ENCODE results near the gene UBA5. TPM values are rescaled to one million over a fixed set of nuclear protein-coding genes. Genes with fewer than 3 reads are reported as not detected.

UBA5 gene
- total RNA-seq, 2 experiments from 2014 or later = 40.8 to 40.9 TPM

- peaks cover 5% of the 10 kb centered on the region for H3K36me3 Mint-ChIP-seq (ENCODE audit: low read depth)
- no peaks in the 10 kb centered on the region for H3K27me3 Mint-ChIP-seq (ENCODE audit: low read depth)
- DNase-seq = peak; percentile 98
- peaks cover 34% of the 10 kb centered on the region for H3K4me1 Mint-ChIP-seq (ENCODE audit: low read depth)
- intact Hi-C loops (cut with micrococcal nuclease) = loop anchor here (1.0 to 10.0 kb wide), 15 partner anchors 62 to 1764 kb away; partner anchors contain the start of genes ASTE1, CDV3, CEP63 and DNAJC13
- H3K9me3 Mint-ChIP-seq = no peaks in the 10 kb centered on the region
- H3K27ac Mint-ChIP-seq = peak within 1 kb of the TSS; percentile 73
- CTCF ChIA-PET = interaction anchor here (1.2 to 1.8 kb wide), 2 partner anchors 9 to 48 kb away, joined by 3 to 4 read pairs; no protein-coding TSS in a partner anchor
- peak within 1 kb of the TSS; percentile 86 for H3K4me3 Mint-ChIP-seq
Observed at GRCh38 chr3:132722165-132723023, 62.3 kb downstream of the UBA5 start, which contains the start of gene NPHP3. NPHP3 (minus strand) TSS chr3:132722409; CDS start chr3:132722355, 54 bp downstream.

GRCh38 chr3:132723024-132723950, 63.2 kb downstream of the UBA5 start:
- intact Hi-C loops (cut with micrococcal nuclease) = loop anchor here (2.0 to 10.0 kb wide), 7 partner anchors 482 to 1698 kb away; partner anchors contain the start of genes ASTE1, NEK11 and RYK
- CTCF ChIA-PET = interaction anchor here (0.6 to 3.8 kb wide), 4 partner anchors 48 to 685 kb away, joined by 3 to 19 read pairs (median 3); no protein-coding TSS in a partner anchor
- Mint-ChIP-seq H3K9me3 (no peaks in the 10 kb centered on the region), H3K36me3 (ENCODE audit: low read depth) (no peaks in the 10 kb centered on the region), H3K27ac (peak overlapping the region; percentile 38), H3K4me3 (peak overlapping the region; percentile 86), H3K4me1 (ENCODE audit: low read depth) (peaks cover 32% of the 10 kb centered on the region), H3K27me3 (ENCODE audit: low read depth) (no peaks in the 10 kb centered on the region)
- no peak for DNase-seq

- Mint-ChIP-seq H3K27ac (no peak overlapping the region), H3K9me3 (no peaks in the 10 kb centered on the region), H3K36me3 (ENCODE audit: low read depth) (no peaks in the 10 kb centered on the region), H3K4me1 (ENCODE audit: low read depth) (peaks cover 7% of the 10 kb centered on the region), H3K27me3 (ENCODE audit: low read depth) (peaks cover 8% of the 10 kb centered on the region), H3K4me3 (no peak overlapping the region)
- intact Hi-C loops (cut with micrococcal nuclease) = loop anchor here (1.0 to 10.0 kb wide), 8 partner anchors 314 to 1702 kb away; partner anchors contain the start of genes ASTE1 and NEK11
- CTCF ChIA-PET = interaction anchor here (0.6 to 3.8 kb wide), 18 partner anchors 8 to 1434 kb away, joined by 3 to 21 read pairs (median 3); partner anchors contain the start of gene CDV3
- DNase-seq = no peak
Observed at GRCh38 chr3:132726341-132726823, 66.3 kb downstream of the UBA5 start.

Other genes starting within 250 kb of the UBA5 start
- 10 to 100 TPM; 32.8 to 33.6 TPM for gene DNAJC13, start 242.8 kb upstream of the UBA5 start, total RNA-seq
- gene ACKR4, start 63.1 kb upstream of the UBA5 start, total RNA-seq = not detected
- gene ACAD11, start 520 bp upstream of the UBA5 start, total RNA-seq = 10 to 100 TPM; 11.2 to 11.4 TPM
- gene NPHP3, start 62.1 kb downstream of the UBA5 start, total RNA-seq = 10 to 100 TPM; 11.4 to 11.6 TPM